ENCODE results near the gene KCNC4.

Gene KCNC4

GRCh38 chr1:110176299-110176956, 33.7 kb upstream of the KCNC4 start:
- TF ChIP-seq CTCF (IDR thresholded peaks at IDR 0.05; ENCODE audit: low read depth, low read length, missing control alignments), result no peak
- no peak for DNase-seq (ENCODE audit: low read depth)
- H3K4me3 ChIP-seq (ENCODE audit: low read depth, low read length), result no peak overlapping the region

- no peak overlapping the region for H3K4me3 ChIP-seq (ENCODE audit: low read depth, low read length)
- DNase-seq (ENCODE audit: low read depth), result no peak
- no peak for TF ChIP-seq CTCF (IDR thresholded peaks at IDR 0.05; ENCODE audit: low read depth, low read length, missing control alignments)
These were observed 32.3 kb upstream of the KCNC4 start for GRCh38 chr1:110177775-110178174.

DNA sequence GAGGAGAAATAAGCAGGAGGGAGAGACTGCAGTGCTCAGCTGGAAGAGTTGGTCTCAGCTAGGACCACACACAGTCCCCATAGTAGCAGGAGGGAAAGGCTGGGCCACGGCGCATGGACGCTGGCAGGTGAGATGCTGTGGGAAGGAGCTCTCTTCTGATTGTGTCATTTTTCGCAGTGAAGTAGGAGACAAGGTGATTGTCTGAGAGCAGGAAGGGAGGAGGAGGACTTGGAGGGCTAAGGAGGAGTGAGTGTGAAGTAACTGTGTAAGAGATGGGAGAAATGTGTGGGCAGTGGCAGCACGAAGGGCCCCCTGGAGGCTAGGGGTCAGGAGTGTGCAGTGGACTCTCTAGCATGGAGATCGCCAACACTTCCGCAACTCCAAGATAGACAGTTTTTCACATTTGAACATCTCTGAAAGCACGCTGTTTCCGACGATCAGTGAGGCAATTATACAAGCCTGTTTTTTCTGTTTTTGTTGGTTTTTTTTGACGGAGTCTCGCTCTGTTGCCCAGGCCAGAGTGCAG, 26.4 kb upstream of the KCNC4 start:
- H3K4me3 ChIP-seq (ENCODE audit: low read depth, low read length), result no peak overlapping the region
- DNase-seq (ENCODE audit: low read depth), result no peak
- TF ChIP-seq CTCF (IDR thresholded peaks at IDR 0.05; ENCODE audit: low read depth, low read length, missing control alignments), result no peak

GRCh38 chr1:110184446-110184845, 25.7 kb upstream of the KCNC4 start:
- TF ChIP-seq CTCF (IDR thresholded peaks at IDR 0.05; ENCODE audit: low read depth, low read length, missing control alignments), result no peak
- DNase-seq (ENCODE audit: low read depth), result no peak

GRCh38 chr1:110185181-110185580, 24.9 kb upstream of the KCNC4 start:
- TF ChIP-seq CTCF (IDR thresholded peaks at IDR 0.05; ENCODE audit: low read depth, low read length, missing control alignments), result no peak

More at GRCh38 chr1:110184446-110184845, 25.7 kb upstream of the KCNC4 start:
- no peak overlapping the region for H3K4me3 ChIP-seq (ENCODE audit: low read depth, low read length)

GRCh38 chr1:110186558-110186957, 23.6 kb upstream of the KCNC4 start:
- H3K4me3 ChIP-seq (ENCODE audit: low read depth, low read length), result no peak overlapping the region
- no peak for DNase-seq (ENCODE audit: low read depth)
- TF ChIP-seq CTCF (IDR thresholded peaks at IDR 0.05; ENCODE audit: low read depth, low read length, missing control alignments), result no peak

More at GRCh38 chr1:110185181-110185580, 24.9 kb upstream of the KCNC4 start:
- DNase-seq (ENCODE audit: low read depth), result no peak
- H3K4me3 ChIP-seq (ENCODE audit: low read depth, low read length), result no peak overlapping the region
